IMR-90 (cell line): ENCODE measurements around the gene ABHD17A. TPM values are rescaled to one million over a fixed set of nuclear protein-coding genes. Genes with fewer than 3 reads are reported as not detected.
"Not testable (repeated sequence)": the region's sequence is repeated elsewhere in the genome, so short reads cannot be mapped to it uniquely, and the experiment has no call there.

ENCODE experiments used
- ATAC-seq: fragments of 200-7000 bp; cut with Tn5 transposase; 2 replicates; pipeline ENCODE4 v1.9.1; 2020; ENCODE audit warnings: low read depth, mild to moderate bottlenecking, moderate library complexity
- BruUV-seq: library from RNA; stranded (reverse); fragments of 400-500 nt; replicated peaks from 2 replicates; lab custom pipeline; 2021; lab: Mats Ljungman, UMichigan
- CTCF ChIA-PET: fragments of 300-600 bp; formaldehyde crosslinking; extraction: SDS; loops from one replicate; lab custom pipeline; 2021; ENCODE audit warnings: antibody characterized with exemption; lab: Yijun Ruan, JAX
- POLR2A ChIA-PET: fragments of 300-600 bp; sonication (Branson Sonifier 250); formaldehyde crosslinking; loops from one replicate; lab custom pipeline; 2022; ENCODE audit warnings: antibody characterized with exemption; ENCODE audit not compliant: unreplicated experiment; lab: Charles Lee
- DNase-seq: peaks from one replicate; pipeline ENCODE4 v3.0.0; 2013
- H2AFZ ChIP-seq: replicated peaks from 2 replicates; pipeline ENCODE3; 2013; ENCODE audit warnings: low read length, mild to moderate bottlenecking; ENCODE audit not compliant: poor library complexity
- H2AK5ac ChIP-seq: 2 replicates; pipeline ENCODE4 v1.6.1; 2013; ENCODE audit warnings: low read depth, low read length, inconsistent platforms
- H2AK9ac ChIP-seq: replicated peaks from 2 replicates; pipeline ENCODE3; 2013; ENCODE audit warnings: mild to moderate bottlenecking, low read depth, low read length, moderate library complexity; ENCODE audit not compliant: poor library complexity
- H2BK120ac ChIP-seq: 2 replicates; pipeline ENCODE4 v1.6.1; 2013; ENCODE audit warnings: low read depth, low read length, inconsistent platforms
- H2BK15ac ChIP-seq: 3 replicates; pipeline ENCODE4 v1.6.1; 2013; ENCODE audit warnings: low read depth, low read length, inconsistent platforms
- H2BK20ac ChIP-seq: 2 replicates; pipeline ENCODE4 v1.6.1; 2013; ENCODE audit warnings: low read depth, mild to moderate bottlenecking, inconsistent platforms, low read length, moderate library complexity
- H2BK5ac ChIP-seq: 2 replicates; pipeline ENCODE4 v1.6.1; 2013; ENCODE audit warnings: mild to moderate bottlenecking, low read depth, low read length, inconsistent platforms; ENCODE audit not compliant: poor library complexity, severe bottlenecking
- H3K14ac ChIP-seq: replicated peaks from 2 replicates; pipeline ENCODE4 v1.6.1; 2013; ENCODE audit warnings: low read depth, low read length, inconsistent platforms
- H3K18ac ChIP-seq: 2 replicates; pipeline ENCODE4 v1.6.1; 2013; ENCODE audit warnings: low read depth, low read length, control low read depth
- H3K23ac ChIP-seq: 2 replicates; pipeline ENCODE4 v1.6.1; 2013; ENCODE audit warnings: low read depth, low read length, inconsistent platforms
- H3K27ac ChIP-seq: 2 replicates; pipeline ENCODE4 v1.5.1; 2013; ENCODE audit warnings: mild to moderate bottlenecking, control low read depth, low read length; ENCODE audit not compliant: insufficient read depth
- H3K27me3 ChIP-seq: 2 replicates; pipeline ENCODE4 v1.6.1; 2013; ENCODE audit warnings: low read length; ENCODE audit not compliant: control insufficient read depth, insufficient read depth
- H3K36me3 ChIP-seq: 2 replicates; pipeline ENCODE4 v1.6.1; 2013; ENCODE audit warnings: low read length, mixed read lengths; ENCODE audit not compliant: control insufficient read depth, insufficient read depth
- H3K4ac ChIP-seq: 2 replicates; pipeline ENCODE4 v1.6.1; 2013; ENCODE audit warnings: low read depth, low read length, inconsistent platforms
- H3K4me1 ChIP-seq: 2 replicates; pipeline ENCODE4 v1.6.1; 2013; ENCODE audit warnings: low read length, mixed read lengths; ENCODE audit not compliant: control insufficient read depth, insufficient read depth
- H3K4me2 ChIP-seq: 2 replicates; pipeline ENCODE4 v1.6.1; 2013; ENCODE audit warnings: low read depth, mild to moderate bottlenecking, control low read depth, low read length, moderate library complexity
- H3K4me3 ChIP-seq: 2 replicates; pipeline ENCODE4 v1.5.1; 2013; ENCODE audit warnings: low read depth, mild to moderate bottlenecking, control low read depth, low read length, moderate library complexity; ENCODE audit not compliant: insufficient read depth
- H3K56ac ChIP-seq: 2 replicates; pipeline ENCODE4 v1.6.1; 2013; ENCODE audit warnings: low read length, inconsistent platforms; ENCODE audit not compliant: insufficient read depth; ENCODE audit errors: extremely low read depth
- H3K79me1 ChIP-seq, 2 experiments: 2 replicates each; pipeline ENCODE4 v1.6.1; 2013; ENCODE audit warnings: low read length in 2 of 2, inconsistent platforms in 1 of 2, low read depth in 1 of 2
- H3K9ac ChIP-seq: 2 replicates; pipeline ENCODE4 v1.6.1; 2013; ENCODE audit warnings: low read depth, low read length, control low read depth
- H3K9me1 ChIP-seq: 2 replicates; pipeline ENCODE4 v1.6.1; 2013; ENCODE audit warnings: low read length, inconsistent platforms; ENCODE audit not compliant: insufficient read depth
- H3K9me3 ChIP-seq: 2 replicates; pipeline ENCODE4 v1.6.1; 2013; ENCODE audit warnings: low read length; ENCODE audit not compliant: control insufficient read depth, insufficient read depth
- H4K20me1 ChIP-seq: 2 replicates; pipeline ENCODE4 v1.6.1; 2013; ENCODE audit warnings: low read length, inconsistent platforms; ENCODE audit not compliant: insufficient read depth
- H4K5ac ChIP-seq: 2 replicates; pipeline ENCODE4 v1.6.1; 2013; ENCODE audit warnings: mild to moderate bottlenecking, low read depth, low read length, control low read depth
- H4K8ac ChIP-seq, 2 experiments: 2 replicates each; pipeline ENCODE4 v1.6.1; 2013; ENCODE audit warnings: low read depth in 2 of 2, low read length in 2 of 2, control low read depth in 1 of 2, inconsistent platforms in 1 of 2
- H4K91ac ChIP-seq: 2 replicates; pipeline ENCODE4 v1.6.1; 2013; ENCODE audit warnings: low read depth, low read length, inconsistent platforms; ENCODE audit not compliant: insufficient read depth
- WGBS, 2 experiments: methylation state at CpG; one replicate each; pipeline versions ENCODE4 v1.1.5 to v1.1.7; 2013; ENCODE audit warnings: missing lambda C conversion rate in 2 of 2; ENCODE audit not compliant: insufficient read length in 1 of 2; ENCODE audit errors: extremely low coverage in 2 of 2; 5-methylcytosine and 5-hydroxymethylcytosine counted together
- dilution Hi-C: fragments of 300-500 bp; cut with HindIII; formaldehyde crosslinking; loops from one replicate; pipeline ENCODE4 v1.14.3; 2018; ENCODE audit warnings: low sequenced_read_pairs; ENCODE audit not compliant: unreplicated experiment
- in situ Hi-C: fragments of 300-500 bp; cut with MboI; formaldehyde crosslinking; loops from 3 replicates; pipeline ENCODE4 v1.14.3; 2019; ENCODE audit warnings: low sequenced_read_pairs, inconsistent platforms, mixed read lengths
- intact Hi-C: fragments of 100-400 bp; cut with micrococcal nuclease; formaldehyde crosslinking; loops from 2 replicates; pipeline ENCODE4 v1.10.0; 2022
- polyA plus RNA-seq, 3 experiments: library from polyadenylated mRNA; depleted of rRNA; stranded (reverse); fragments of >200 nt; gene quantifications; 2 replicates each; pipeline ENCODE4 v1.2.3, GENCODE V29; 2012; ENCODE audit warnings: low replicate concordance in 1 of 3
- total RNA-seq: library from RNA; depleted of rRNA; stranded (reverse); fragments of >200 nt; gene quantifications from 2 replicates; pipeline ENCODE4 v1.2.3, GENCODE V29; 2012

Gene ABHD17A
- total and polyA plus RNA-seq, 2 of the 4 experiments (the other 2 are of a cell fraction), result 37.8 to 76.2 TPM

GRCh38 chr19:1878583-1878982, 6.7 kb downstream of the ABHD17A start:
- H2BK20ac ChIP-seq, H3K27me3 ChIP-seq, CTCF ChIA-PET, H3K4me3 ChIP-seq, H3K9ac ChIP-seq, H2AK5ac ChIP-seq, BruUV-seq, H3K4me2 ChIP-seq, H2BK15ac ChIP-seq, H4K91ac ChIP-seq, H3K9me3 ChIP-seq, H4K8ac ChIP-seq, H2BK120ac ChIP-seq, H4K5ac ChIP-seq, H2BK5ac ChIP-seq, H2AFZ ChIP-seq, POLR2A ChIA-PET, dilution Hi-C loops, H3K14ac ChIP-seq, H3K23ac ChIP-seq, DNase-seq, ATAC-seq, H3K27ac ChIP-seq, H3K56ac ChIP-seq, H3K4ac ChIP-seq, in situ Hi-C loops, H3K18ac ChIP-seq, H2AK9ac ChIP-seq, intact Hi-C loops: not testable (repeated sequence)
- Histone ChIP-seq H3K9me1 (peaks cover 13% of the 10 kb centered on the region; the same call in 1 of the 2 replicates), H3K4me1 (peaks cover 26% of the 10 kb centered on the region), H3K36me3 (peaks cover 14% of the 10 kb centered on the region; the same call in 1 of the 2 replicates), H3K79me1 (peaks cover 8 to 53% of the 10 kb centered on the region in 2 experiments), H4K20me1 (peaks cover 54% of the 10 kb centered on the region)
- 100% methylated on average over 1 of the region's 8 CpGs; no CpG with 5 or more reads in 1 of the 2 experiments for WGBS, 2 experiments

DNA sequence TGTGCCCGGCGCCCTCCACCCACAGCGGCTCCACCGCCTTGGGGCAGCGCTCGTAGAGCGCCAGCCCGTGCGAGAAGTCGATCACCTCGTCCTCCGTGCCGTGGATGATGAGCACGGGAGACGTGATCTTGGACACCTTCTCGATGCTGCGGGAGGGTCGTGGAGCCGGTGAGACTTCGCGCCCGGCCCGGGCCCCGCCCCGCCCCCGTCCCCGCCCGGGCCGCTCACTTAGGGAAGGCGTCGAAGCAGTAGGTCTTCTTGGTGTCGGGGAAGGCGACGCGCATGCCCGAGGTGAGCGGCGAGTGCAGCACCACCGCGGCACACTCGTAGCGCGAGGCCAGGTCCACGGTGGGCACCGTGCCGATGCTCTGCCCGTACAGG, 8.0 kb downstream of the ABHD17A start:
- H3K4me3 ChIP-seq, H3K14ac ChIP-seq, POLR2A ChIA-PET, DNase-seq, H3K4ac ChIP-seq, H4K8ac ChIP-seq, H2BK120ac ChIP-seq, BruUV-seq, H2BK20ac ChIP-seq, H3K27me3 ChIP-seq, H3K18ac ChIP-seq, H2AFZ ChIP-seq, in situ Hi-C loops, H3K9me1 ChIP-seq, H3K27ac ChIP-seq, H4K91ac ChIP-seq, H3K23ac ChIP-seq, H2AK9ac ChIP-seq, H3K56ac ChIP-seq, H3K9me3 ChIP-seq, H4K5ac ChIP-seq, H2BK5ac ChIP-seq, H3K4me2 ChIP-seq, dilution Hi-C loops, H3K9ac ChIP-seq, intact Hi-C loops, H2BK15ac ChIP-seq, H2AK5ac ChIP-seq, ATAC-seq, CTCF ChIA-PET: not testable (repeated sequence)
- H3K4me1 ChIP-seq, result peaks cover 15% of the 10 kb centered on the region
- peaks cover 52% of the 10 kb centered on the region for H4K20me1 ChIP-seq
- H3K36me3 ChIP-seq, result peaks cover 13% of the 10 kb centered on the region; the same call in 1 of the 2 replicates
- H3K79me1 ChIP-seq, result peaks cover 5 to 52% of the 10 kb centered on the region in 2 experiments; a peak in 3 of 4 replicates
- WGBS, 2 experiments, result 74% methylated on average over 7 of the region's 47 CpGs; no CpG with 5 or more reads in 1 of the 2 experiments
